Neural cell (in vitro differentiated cells): Measurements from ENCODE around the gene CPA5. TPM values are rescaled to one million over a fixed set of nuclear protein-coding genes. Genes with fewer than 3 reads are reported as not detected.

Experiments used
- H2AFZ ChIP-seq: fragments of 200-600, 300-800 bp; sonication (generic), shearing (Covaris generic); 2 replicates; pipeline ENCODE4 v1.6.0; 2014; ENCODE audit warnings: low read depth, mild to moderate bottlenecking, antibody characterized with exemption, low read length, moderate library complexity
- H3F3A ChIP-seq: fragments of 200-600 bp; shearing (Covaris generic); 2 replicates; pipeline ENCODE4 v1.6.1; 2016; ENCODE audit warnings: mild to moderate bottlenecking, moderate library complexity, mixed read lengths, antibody characterized with exemption, low read length; ENCODE audit not compliant: insufficient read depth, poor library complexity, severe bottlenecking
- H3K27ac ChIP-seq: fragments of 200-600, 300-800 bp; sonication (generic), shearing (Covaris generic); 2 replicates; pipeline ENCODE4 v1.5.1; 2014; ENCODE audit warnings: mild to moderate bottlenecking, low read length, moderate library complexity
- H3K27me3 ChIP-seq: fragments of 300-800, 200-600 bp; sonication (generic), shearing (Covaris generic); 2 replicates; pipeline ENCODE4 v1.6.0; 2014; ENCODE audit warnings: mild to moderate bottlenecking, low read depth, low read length, moderate library complexity; ENCODE audit not compliant: insufficient read depth
- H3K36me3 ChIP-seq: fragments of 300-800, 200-600 bp; sonication (generic), shearing (Covaris generic); 2 replicates; pipeline ENCODE4 v1.5.1; 2014; ENCODE audit warnings: mild to moderate bottlenecking, antibody characterized with exemption, low read length, moderate library complexity; ENCODE audit not compliant: insufficient read depth
- H3K4me2 ChIP-seq: fragments of 300-800, 200-600 bp; sonication (generic), shearing (Covaris generic); 2 replicates; pipeline ENCODE4 v1.6.0; 2014; ENCODE audit warnings: mild to moderate bottlenecking, low read length
- H3K4me3 ChIP-seq: fragments of 300-800, 200-600 bp; sonication (generic), shearing (Covaris generic); 2 replicates; pipeline ENCODE4 v1.5.1; 2014; ENCODE audit warnings: mild to moderate bottlenecking, low read length, moderate library complexity
- H3K79me2 ChIP-seq: fragments of 200-600 bp; shearing (Covaris generic); replicated peaks from 2 replicates; pipeline ENCODE4 v1.6.0; 2014; ENCODE audit warnings: mild to moderate bottlenecking, low read length, moderate library complexity; ENCODE audit not compliant: insufficient read depth
- H3K9ac ChIP-seq: fragments of 300-800, 200-600 bp; sonication (generic), shearing (Covaris generic); 2 replicates; pipeline ENCODE4 v1.6.1; 2016; ENCODE audit warnings: mild to moderate bottlenecking, low read length, mixed read lengths
- H3K9me2 ChIP-seq: fragments of 200-600 bp; shearing (Covaris generic); 2 replicates; pipeline ENCODE4 v1.6.1; 2016; ENCODE audit warnings: mild to moderate bottlenecking, low read length, mixed read lengths; ENCODE audit not compliant: insufficient read depth
- H3K9me3 ChIP-seq: fragments of 200-600, 300-800 bp; sonication (generic), shearing (Covaris generic); 2 replicates; pipeline ENCODE4 v1.6.1; 2016; ENCODE audit warnings: mild to moderate bottlenecking, mixed run types, low read length, moderate library complexity, mixed read lengths
- H4K20me1 ChIP-seq: fragments of 200-600 bp; shearing (Covaris generic); 2 replicates; pipeline ENCODE4 v1.6.1; 2016; ENCODE audit warnings: mild to moderate bottlenecking, mixed run types; ENCODE audit not compliant: insufficient read depth
- EP300 ChIP-seq: fragments of 450-650 bp; conservative IDR thresholded peaks from 2 replicates; pipeline ENCODE4 v1.6.1; 2014; ENCODE audit warnings: antibody characterized with exemption, mild to moderate bottlenecking, moderate library complexity; ENCODE audit not compliant: poor library complexity, severe bottlenecking
- EZH2 ChIP-seq: fragments of 200-600, 300-800 bp; shearing (Covaris generic), sonication (generic); IDR thresholded peaks from 2 replicates; pipeline ENCODE4 v1.6.1; 2014; ENCODE audit warnings: antibody characterized with exemption, low read length, borderline replicate concordance, mild to moderate bottlenecking; ENCODE audit not compliant: insufficient read depth, poor library complexity, severe bottlenecking
- MXI1 ChIP-seq: fragments of 450-650 bp; conservative IDR thresholded peaks from 2 replicates; pipeline ENCODE4 v1.6.1; 2014; ENCODE audit warnings: antibody characterized with exemption, mild to moderate bottlenecking; ENCODE audit not compliant: poor library complexity, severe bottlenecking
- POLR2AphosphoS5 ChIP-seq: IDR thresholded peaks from 2 replicates; pipeline ENCODE4 v1.6.1; 2012
- RAD21 ChIP-seq: fragments of 450-650 bp; conservative IDR thresholded peaks from 2 replicates; pipeline ENCODE4 v1.6.1; 2014; ENCODE audit warnings: antibody characterized with exemption, mild to moderate bottlenecking, moderate library complexity
- REST ChIP-seq: IDR thresholded peaks from 2 replicates; pipeline ENCODE4 v1.6.1; 2012; ENCODE audit warnings: borderline replicate concordance
- SMC3 ChIP-seq: fragments of 450-650 bp; conservative IDR thresholded peaks from 2 replicates; pipeline ENCODE4 v1.6.1; 2014; ENCODE audit warnings: antibody characterized with exemption, mild to moderate bottlenecking, moderate library complexity; ENCODE audit not compliant: poor library complexity
- TAF1 ChIP-seq: IDR thresholded peaks from 2 replicates; pipeline ENCODE4 v1.6.1; 2012; ENCODE audit warnings: low read depth
- polyA plus RNA-seq: library from polyadenylated mRNA; depleted of rRNA; stranded (reverse); fragments of >200 nt; gene quantifications from 2 replicates; pipeline ENCODE4 v1.2.3, GENCODE V29; 2014
- TF ChIP-seq, protein P1 (sequence below): fragments of 450-650 bp; IDR thresholded peaks from 2 replicates; pipeline ENCODE4 v1.5.1; 2014; ENCODE audit warnings: antibody characterized with exemption, mild to moderate bottlenecking, moderate library complexity; ENCODE audit not compliant: poor library complexity, severe bottlenecking

CPA5 gene
- polyA plus RNA-seq, 1 donor from 2014 or later, result not detected

DNA sequence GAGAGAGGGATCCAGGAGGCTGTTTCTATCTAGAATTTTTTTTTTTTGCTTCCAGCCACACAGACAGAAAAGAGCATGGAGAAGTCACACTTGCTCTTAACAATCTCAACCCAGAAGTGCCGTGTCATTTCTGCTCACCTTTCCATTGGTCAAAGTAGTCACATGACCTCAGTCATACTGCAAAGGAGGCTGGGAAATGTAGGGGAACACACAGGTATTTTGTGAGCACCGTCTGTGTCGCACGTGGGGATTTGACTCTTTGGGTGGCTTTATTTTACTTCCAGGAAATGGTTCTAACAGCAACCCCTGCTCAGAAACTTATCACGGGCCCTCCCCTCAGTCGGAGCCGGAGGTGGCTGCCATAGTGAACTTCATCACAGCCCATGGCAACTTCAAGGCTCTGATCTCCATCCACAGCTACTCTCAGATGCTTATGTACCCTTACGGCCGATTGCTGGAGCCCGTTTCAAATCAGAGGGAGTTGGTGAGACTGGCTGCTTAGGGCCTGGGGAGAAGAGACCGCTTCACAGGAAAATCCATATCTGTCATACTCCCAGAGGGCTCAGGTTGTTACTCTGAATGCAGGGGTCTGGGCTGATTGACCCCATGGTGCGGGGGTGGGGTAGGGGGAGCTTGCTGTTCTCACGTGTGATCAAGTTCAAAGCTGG, 22.6 kb downstream of the CPA5 start:
- Histone ChIP-seq H4K20me1 (no peaks in the 10 kb centered on the region), H3K27me3 (no peaks in the 10 kb centered on the region), H3K27ac (peak overlapping the region; percentile 95), H3K9me3 (no peaks in the 10 kb centered on the region), H3K36me3 (no peaks in the 10 kb centered on the region), H3K9me2 (no peaks in the 10 kb centered on the region), H3K4me3 (no peak overlapping the region), H3K4me2 (no peak overlapping the region), H3F3A (peaks cover 6% of the 10 kb centered on the region), H2AFZ (no peak overlapping the region), H3K9ac (peak overlapping the region; percentile 67), H3K79me2 (no peaks in the 10 kb centered on the region)
- TF ChIP-seq POLR2AphosphoS5, result no peak

DNA sequence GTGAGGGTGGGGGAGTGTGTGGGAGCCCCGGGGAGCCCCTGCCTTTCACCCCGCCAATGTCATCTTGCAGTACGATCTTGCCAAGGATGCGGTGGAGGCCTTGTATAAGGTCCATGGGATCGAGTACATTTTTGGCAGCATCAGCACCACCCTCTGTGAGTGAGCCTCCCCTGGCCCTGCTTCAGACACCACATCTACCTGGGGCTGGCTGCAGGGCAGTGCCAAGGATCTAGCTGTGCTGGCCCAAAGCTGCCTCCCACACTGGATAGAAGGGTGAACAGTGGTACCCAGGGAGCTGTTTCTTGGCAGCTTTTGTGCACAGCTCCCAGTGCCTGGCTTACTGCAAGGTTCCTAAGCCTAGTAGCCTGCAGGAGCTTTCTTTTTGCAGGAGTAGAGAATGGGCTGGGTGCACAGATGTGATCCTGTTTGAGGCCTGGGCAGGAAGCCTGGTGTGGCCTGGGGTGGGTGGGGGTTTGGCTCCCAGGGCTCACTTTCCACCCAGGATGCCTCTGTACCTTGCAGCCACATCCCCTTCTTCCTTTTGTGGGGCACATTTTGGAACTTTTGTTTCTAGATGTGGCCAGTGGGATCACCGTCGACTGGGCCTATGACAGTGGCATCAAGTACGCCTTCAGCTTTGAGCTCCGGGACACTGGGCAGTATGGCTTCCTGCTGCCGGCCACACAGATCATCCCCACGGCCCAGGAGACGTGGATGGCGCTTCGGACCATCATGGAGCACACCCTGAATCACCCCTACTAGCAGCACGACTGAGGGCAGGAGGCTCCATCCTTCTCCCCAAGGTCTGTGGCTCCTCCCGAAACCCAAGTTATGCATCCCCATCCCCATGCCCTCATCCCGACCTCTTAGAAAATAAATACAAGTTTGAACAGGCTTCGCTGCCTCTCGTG, 23.5 kb downstream of the CPA5 start:
- Histone ChIP-seq H3K4me2 (no peak overlapping the region), H3K27ac (no peak overlapping the region), H3K36me3 (no peaks in the 10 kb centered on the region), H3K9ac (peak overlapping the region; percentile 5), H3K4me3 (no peak overlapping the region), H4K20me1 (no peaks in the 10 kb centered on the region), H3K9me3 (no peaks in the 10 kb centered on the region), H2AFZ (no peak overlapping the region), H3K27me3 (no peaks in the 10 kb centered on the region), H3K79me2 (no peaks in the 10 kb centered on the region), H3K9me2 (no peaks in the 10 kb centered on the region), H3F3A (peaks cover 6% of the 10 kb centered on the region)
- TF ChIP-seq EP300, result no peak
- no peak for TF ChIP-seq REST
- no peak for TF ChIP-seq POLR2AphosphoS5
- no peak for TF ChIP-seq MXI1
- no peak for TF ChIP-seq EZH2
- TF ChIP-seq, protein P1, sequence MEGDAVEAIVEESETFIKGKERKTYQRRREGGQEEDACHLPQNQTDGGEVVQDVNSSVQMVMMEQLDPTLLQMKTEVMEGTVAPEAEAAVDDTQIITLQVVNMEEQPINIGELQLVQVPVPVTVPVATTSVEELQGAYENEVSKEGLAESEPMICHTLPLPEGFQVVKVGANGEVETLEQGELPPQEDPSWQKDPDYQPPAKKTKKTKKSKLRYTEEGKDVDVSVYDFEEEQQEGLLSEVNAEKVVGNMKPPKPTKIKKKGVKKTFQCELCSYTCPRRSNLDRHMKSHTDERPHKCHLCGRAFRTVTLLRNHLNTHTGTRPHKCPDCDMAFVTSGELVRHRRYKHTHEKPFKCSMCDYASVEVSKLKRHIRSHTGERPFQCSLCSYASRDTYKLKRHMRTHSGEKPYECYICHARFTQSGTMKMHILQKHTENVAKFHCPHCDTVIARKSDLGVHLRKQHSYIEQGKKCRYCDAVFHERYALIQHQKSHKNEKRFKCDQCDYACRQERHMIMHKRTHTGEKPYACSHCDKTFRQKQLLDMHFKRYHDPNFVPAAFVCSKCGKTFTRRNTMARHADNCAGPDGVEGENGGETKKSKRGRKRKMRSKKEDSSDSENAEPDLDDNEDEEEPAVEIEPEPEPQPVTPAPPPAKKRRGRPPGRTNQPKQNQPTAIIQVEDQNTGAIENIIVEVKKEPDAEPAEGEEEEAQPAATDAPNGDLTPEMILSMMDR, result no peak
- TF ChIP-seq TAF1, result no peak
- no peak for TF ChIP-seq SMC3
- no peak for TF ChIP-seq RAD21
